ENCODE measurements around the gene KPNA5. TPM values are rescaled to one million over a fixed set of nuclear protein-coding genes. Genes with fewer than 3 reads are reported as not detected.

KPNA5 gene
- total RNA-seq, 2 experiments from 2014 or later, result 12.4 to 12.6 TPM

- Histone ChIP-seq H3K4me1 (ENCODE audit: insufficient read depth, low read length, poor library complexity, severe bottlenecking) (peaks cover 19% of the 10 kb centered on the region), H2AFZ (ENCODE audit: low read length) (no peak overlapping the region), H3K9me2 (ENCODE audit: insufficient read depth, low read length) (no peaks in the 10 kb centered on the region), H3K9me3 (ENCODE audit: low read length) (no peaks in the 10 kb centered on the region), H3K4me2 (ENCODE audit: low read length) (no peak overlapping the region), H3K79me2 (ENCODE audit: insufficient read depth, low read depth, low read length) (no peaks in the 10 kb centered on the region), H3K36me3 (ENCODE audit: insufficient read depth, low read length) (peaks cover 50% of the 10 kb centered on the region), H3K27ac (ENCODE audit: low read depth, low read length, poor library complexity, severe bottlenecking) (no peak overlapping the region), H4K20me1 (ENCODE audit: insufficient read depth, low read length) (no peaks in the 10 kb centered on the region; the same call in 1 of the 2 replicates), H3K4me3 (ENCODE audit: low read depth, low read length, poor library complexity, severe bottlenecking) (no peak overlapping the region)
- intact Hi-C loops (cut with micrococcal nuclease; ENCODE audit: unreplicated experiment), result no loop called here
- BruUV-seq (replicated peaks), result no TSS peak
- ChIA-PET CTCF (ENCODE audit: unreplicated experiment) (no interaction called here), POLR2A (no interaction called here)
- peak; percentile 68 for TF ChIP-seq CTCF (conservative IDR thresholded peaks at IDR 0.05; ENCODE audit: low read length)
- TF ChIP-seq EZH2phosphoT487 (IDR thresholded peaks at IDR 0.05; ENCODE audit: borderline replicate concordance, low read depth, low read length), result no peak
- DNase-seq (ENCODE audit: low spot score), result peak; percentile 36
Observed at GRCh38 chr6:116633685-116634084, 47.3 kb upstream of the KPNA5 start.

- TF ChIP-seq CTCF (conservative IDR thresholded peaks at IDR 0.05; ENCODE audit: low read length) (no peak), EZH2phosphoT487 (IDR thresholded peaks at IDR 0.05; ENCODE audit: borderline replicate concordance, low read depth, low read length) (no peak)
- POLR2A ChIA-PET, result interaction anchor here (0.5 to 1.6 kb wide), 4 partner anchors 21 to 393 kb away, joined by 3 to 6 read pairs (median 4); no protein-coding TSS in a partner anchor
Observed at GRCh38 chr6:116648156-116648555, 32.9 kb upstream of the KPNA5 start.

GRCh38 chr6:116649129-116649528, 31.9 kb upstream of the KPNA5 start:
- no peak overlapping the region for H3K27ac ChIP-seq (ENCODE audit: low read depth, low read length, poor library complexity, severe bottlenecking)
- DNase-seq (ENCODE audit: low spot score), result no peak
- no peak overlapping the region for H3K4me3 ChIP-seq (ENCODE audit: low read depth, low read length, poor library complexity, severe bottlenecking)
- no peaks in the 10 kb centered on the region for H3K4me1 ChIP-seq (ENCODE audit: insufficient read depth, low read length, poor library complexity, severe bottlenecking)
- TF ChIP-seq CTCF (conservative IDR thresholded peaks at IDR 0.05; ENCODE audit: low read length) (no peak), EZH2phosphoT487 (IDR thresholded peaks at IDR 0.05; ENCODE audit: borderline replicate concordance, low read depth, low read length) (no peak)
- H3K79me2 ChIP-seq (ENCODE audit: insufficient read depth, low read depth, low read length), result no peaks in the 10 kb centered on the region; the same call in 1 of the 2 replicates
- no peaks in the 10 kb centered on the region for H3K9me3 ChIP-seq (ENCODE audit: low read length)
- intact Hi-C loops (cut with micrococcal nuclease; ENCODE audit: unreplicated experiment), result loop anchor here (5.0 kb wide), 1 partner anchor 77 kb away; the partner anchor contains the start of gene RWDD1
- BruUV-seq (replicated peaks), result no TSS peak
- no peaks in the 10 kb centered on the region for H3K9me2 ChIP-seq (ENCODE audit: insufficient read depth, low read length)
- H3K36me3 ChIP-seq (ENCODE audit: insufficient read depth, low read length), result peaks cover 81% of the 10 kb centered on the region
- ChIA-PET POLR2A (interaction anchor here (0.5 to 1.6 kb wide), 4 partner anchors 11 to 66 kb away, joined by 3 read pairs; no protein-coding TSS in a partner anchor), CTCF (ENCODE audit: unreplicated experiment) (no interaction called here)
- H3K4me2 ChIP-seq (ENCODE audit: low read length), result no peak overlapping the region
- no peak overlapping the region for H2AFZ ChIP-seq (ENCODE audit: low read length)
- H4K20me1 ChIP-seq (ENCODE audit: insufficient read depth, low read length), result no peaks in the 10 kb centered on the region

More at GRCh38 chr6:116648156-116648555, 32.9 kb upstream of the KPNA5 start:
- Histone ChIP-seq H3K4me2 (ENCODE audit: low read length) (no peak overlapping the region), H3K4me3 (ENCODE audit: low read depth, low read length, poor library complexity, severe bottlenecking) (no peak overlapping the region), H3K36me3 (ENCODE audit: insufficient read depth, low read length) (peaks cover 72% of the 10 kb centered on the region), H3K4me1 (ENCODE audit: insufficient read depth, low read length, poor library complexity, severe bottlenecking) (no peaks in the 10 kb centered on the region), H3K27ac (ENCODE audit: low read depth, low read length, poor library complexity, severe bottlenecking) (no peak overlapping the region), H2AFZ (ENCODE audit: low read length) (no peak overlapping the region), H4K20me1 (ENCODE audit: insufficient read depth, low read length) (no peaks in the 10 kb centered on the region), H3K9me2 (ENCODE audit: insufficient read depth, low read length) (no peaks in the 10 kb centered on the region), H3K9me3 (ENCODE audit: low read length) (no peaks in the 10 kb centered on the region), H3K79me2 (ENCODE audit: insufficient read depth, low read depth, low read length) (no peaks in the 10 kb centered on the region)
- BruUV-seq (replicated peaks), result no TSS peak
- intact Hi-C loops (cut with micrococcal nuclease; ENCODE audit: unreplicated experiment), result loop anchor here (5.0 kb wide), 1 partner anchor 76 kb away; the partner anchor contains the start of gene RWDD1
- DNase-seq (ENCODE audit: low spot score), result no peak
- CTCF ChIA-PET (ENCODE audit: unreplicated experiment), result no interaction called here

Measured in OCI-LY7 (cell line).